LNCaP clone FGC (cell line): ENCODE measurements around the gene CENPP.

ENCODE experiments used
- DNase-seq: peaks from one replicate; pipeline ENCODE4 v3.0.0-alpha.2; 2011; ENCODE audit warnings: low read depth
- H3K4me3 ChIP-seq: 2 replicates; pipeline ENCODE4 v1.5.1; 2011; ENCODE audit warnings: mild to moderate bottlenecking, low read depth, low read length, control low read depth
- TF ChIP-seq, protein P1 (sequence below): IDR thresholded peaks from 2 replicates; pipeline ENCODE4 v1.5.1; 2012; ENCODE audit warnings: mild to moderate bottlenecking; ENCODE audit not compliant: control insufficient read depth, insufficient read depth; ENCODE audit errors: extremely low read depth

The CENPP gene

DNA sequence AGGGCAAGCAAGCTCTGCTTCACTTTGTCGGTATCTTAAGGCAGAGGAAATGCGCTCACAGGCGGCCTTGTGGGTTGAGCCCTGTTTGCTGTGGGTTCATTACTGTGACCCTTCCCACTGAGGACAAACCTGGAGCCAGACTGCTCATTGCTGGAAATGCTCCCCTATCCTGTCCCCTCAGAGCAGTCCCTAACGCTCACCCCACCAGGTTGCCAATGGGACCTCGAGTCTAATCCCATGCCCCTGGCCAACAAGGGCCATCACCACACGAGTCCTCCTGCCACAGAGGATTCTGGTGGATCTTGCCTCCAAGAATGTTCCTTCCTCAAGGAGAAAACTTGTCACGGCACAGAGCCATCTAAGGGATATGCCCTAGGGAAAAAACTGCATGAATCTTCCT is 329.6 kb downstream of the CENPP start:
- TF ChIP-seq, protein P1, sequence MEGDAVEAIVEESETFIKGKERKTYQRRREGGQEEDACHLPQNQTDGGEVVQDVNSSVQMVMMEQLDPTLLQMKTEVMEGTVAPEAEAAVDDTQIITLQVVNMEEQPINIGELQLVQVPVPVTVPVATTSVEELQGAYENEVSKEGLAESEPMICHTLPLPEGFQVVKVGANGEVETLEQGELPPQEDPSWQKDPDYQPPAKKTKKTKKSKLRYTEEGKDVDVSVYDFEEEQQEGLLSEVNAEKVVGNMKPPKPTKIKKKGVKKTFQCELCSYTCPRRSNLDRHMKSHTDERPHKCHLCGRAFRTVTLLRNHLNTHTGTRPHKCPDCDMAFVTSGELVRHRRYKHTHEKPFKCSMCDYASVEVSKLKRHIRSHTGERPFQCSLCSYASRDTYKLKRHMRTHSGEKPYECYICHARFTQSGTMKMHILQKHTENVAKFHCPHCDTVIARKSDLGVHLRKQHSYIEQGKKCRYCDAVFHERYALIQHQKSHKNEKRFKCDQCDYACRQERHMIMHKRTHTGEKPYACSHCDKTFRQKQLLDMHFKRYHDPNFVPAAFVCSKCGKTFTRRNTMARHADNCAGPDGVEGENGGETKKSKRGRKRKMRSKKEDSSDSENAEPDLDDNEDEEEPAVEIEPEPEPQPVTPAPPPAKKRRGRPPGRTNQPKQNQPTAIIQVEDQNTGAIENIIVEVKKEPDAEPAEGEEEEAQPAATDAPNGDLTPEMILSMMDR: no peak
- no peak overlapping the region for H3K4me3 ChIP-seq
- no peak for DNase-seq

DNA sequence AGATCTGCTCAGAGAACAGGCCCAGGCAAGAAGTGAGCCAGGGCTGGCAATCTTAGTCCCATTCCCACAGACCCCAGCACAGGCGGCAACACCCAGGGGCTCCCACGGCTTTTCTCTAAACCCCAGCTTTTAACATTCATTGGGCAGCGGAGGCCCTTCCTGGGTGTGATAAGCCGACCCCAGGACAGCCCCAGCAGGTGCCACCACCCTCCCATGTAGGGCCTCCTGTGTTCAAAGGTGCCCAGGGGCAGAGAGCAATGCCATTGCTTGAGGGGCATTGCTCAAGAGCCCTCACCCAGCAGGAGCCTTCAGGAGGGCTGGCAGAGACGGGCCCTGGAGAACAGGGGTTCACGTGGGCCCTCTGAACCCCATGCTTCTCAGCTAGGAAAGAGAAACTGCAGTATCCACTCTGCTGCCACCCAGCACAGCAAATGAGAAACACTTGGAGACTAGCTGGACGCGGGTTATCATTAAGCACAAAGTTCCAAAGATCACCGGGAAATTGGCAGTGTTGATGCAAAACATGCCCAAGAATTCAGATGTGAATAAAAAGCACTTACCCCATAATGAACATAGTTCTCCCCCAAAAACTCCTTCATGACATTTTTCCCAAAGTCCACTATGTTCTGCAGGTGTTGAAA is 330.3 kb downstream of the CENPP start:
- H3K4me3 ChIP-seq: no peak overlapping the region

DNA sequence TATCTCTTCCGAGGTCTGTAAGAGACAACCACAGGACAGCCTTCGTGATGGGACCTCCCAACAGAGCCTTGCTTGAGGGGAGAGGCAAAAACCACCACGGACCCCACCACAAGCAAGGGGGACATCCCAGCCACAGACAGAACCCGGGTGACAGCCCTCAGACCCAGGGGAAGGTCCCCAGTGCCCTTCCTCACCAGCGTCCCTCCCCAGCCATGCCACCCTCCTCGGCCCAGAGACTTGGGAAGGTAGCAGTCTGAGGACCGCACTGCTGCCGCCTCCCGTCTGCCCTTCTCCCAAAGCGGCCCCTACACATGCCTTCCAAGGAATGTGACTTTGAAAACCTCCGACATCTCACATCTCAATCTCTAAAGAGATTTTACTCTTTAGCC is 330.8 kb downstream of the CENPP start:
- TF ChIP-seq, protein P1: no peak
- no peak for DNase-seq
- H3K4me3 ChIP-seq: no peak overlapping the region

More for the DNA sequence above, 330.3 kb downstream of the CENPP start:
- TF ChIP-seq, protein P1: no peak
- no peak for DNase-seq

DNA sequence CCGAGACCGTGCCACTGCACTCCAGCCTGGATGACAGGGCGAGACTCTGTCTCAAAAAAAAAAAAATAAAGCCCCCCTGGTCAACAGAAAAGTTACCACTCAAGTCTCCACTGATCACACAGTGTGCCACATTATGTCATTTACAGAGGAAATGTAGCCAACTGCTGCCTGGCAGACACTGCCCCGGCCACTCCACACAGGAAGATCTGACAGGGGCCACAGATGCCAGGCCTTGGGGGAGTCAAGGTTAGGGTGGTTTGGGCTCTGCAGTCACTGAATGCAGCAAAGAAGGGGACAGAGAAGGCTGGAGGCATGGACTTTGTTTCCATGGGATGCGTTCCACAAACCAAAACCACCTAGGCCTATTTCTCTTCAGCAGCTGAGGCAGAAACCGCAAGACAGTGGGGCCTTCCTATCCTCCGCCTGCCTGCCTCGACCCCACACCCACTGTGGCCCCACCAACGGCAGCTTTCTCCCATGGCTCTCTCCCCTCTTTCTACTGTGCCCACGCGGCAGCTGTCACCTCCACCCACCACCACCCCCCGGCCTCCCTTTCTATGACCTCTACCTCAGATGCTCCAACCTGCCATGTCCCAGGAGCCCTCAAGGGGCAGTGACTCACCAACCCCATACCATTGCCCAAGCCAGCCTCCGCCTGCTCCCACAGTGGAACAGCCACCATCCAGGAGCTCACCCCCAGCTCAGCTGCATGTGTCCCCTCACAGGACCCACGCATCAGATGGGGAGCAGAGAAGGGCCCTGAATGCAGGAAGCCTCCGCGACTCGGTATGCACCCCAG is 331.7 kb downstream of the CENPP start:
- DNase-seq: no peak
- TF ChIP-seq, protein P1: no peak

DNA sequence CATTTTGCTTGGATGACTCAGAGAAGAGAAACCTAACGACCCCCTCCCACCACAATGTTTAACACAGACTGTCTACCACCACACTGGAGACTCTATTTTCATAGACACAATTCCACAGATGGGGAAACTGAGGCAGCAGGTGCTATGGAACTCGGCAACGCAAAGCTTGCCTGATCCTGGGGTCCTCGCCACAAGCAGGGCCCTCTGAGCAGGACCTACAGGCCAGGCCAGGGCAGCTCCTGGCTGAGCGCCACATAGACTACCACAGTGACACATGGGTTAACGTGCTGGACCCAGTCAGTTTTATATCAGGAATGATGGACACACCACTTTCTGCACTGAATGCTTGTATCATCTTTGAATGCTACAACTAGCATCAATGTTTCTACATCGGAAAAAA is 332.4 kb downstream of the CENPP start:
- DNase-seq: no peak
- TF ChIP-seq, protein P1: no peak
- no peak overlapping the region for H3K4me3 ChIP-seq

More for the DNA sequence above, 331.7 kb downstream of the CENPP start:
- H3K4me3 ChIP-seq: no peak overlapping the region

DNA sequence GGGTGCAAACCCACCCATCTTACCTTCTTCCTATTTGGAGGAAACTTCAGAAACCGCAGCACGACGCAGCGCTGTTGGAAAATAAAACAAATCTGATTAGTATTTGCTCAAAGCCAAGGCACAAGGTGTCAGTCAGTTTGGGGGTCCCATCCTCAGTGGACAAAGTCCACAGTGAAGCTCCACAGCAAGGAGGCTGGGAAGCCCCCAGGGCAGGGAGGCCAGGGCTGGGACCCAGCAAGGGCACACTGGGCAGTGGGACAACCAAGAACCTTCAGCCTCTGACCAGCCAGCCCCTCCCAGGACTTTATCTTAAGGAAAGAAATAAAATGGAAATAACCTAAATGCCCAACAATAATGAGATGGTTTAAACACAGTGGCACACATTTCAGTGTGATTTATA is 332.9 kb downstream of the CENPP start:
- H3K4me3 ChIP-seq: no peak overlapping the region
- TF ChIP-seq, protein P1: no peak
- no peak for DNase-seq
